Natural killer cell (primary cell): ENCODE measurements around the gene TMEM178A. TPM values are rescaled to one million over a fixed set of nuclear protein-coding genes. Genes with fewer than 3 reads are reported as not detected.

ENCODE experiments used
- ATAC-seq, 3 donors: fragments of 150-1000 bp in 2 of 3; fragments of 200-7000 bp in 1 of 3; cut with Tn5 transposase; 1 replicate in 1 of 3; 2 replicates in 2 of 3; pipeline ENCODE4 v1.10.0; 2021; ENCODE audit warnings: mild to moderate bottlenecking in 2 of 3, moderate library complexity in 2 of 3
- DNase-seq, 2 donors: peaks; one replicate each; pipeline versions ENCODE4 v3.0.0 to v3.0.0-alpha.2; 2013 to 2021; ENCODE audit warnings: mixed read lengths in 1 of 2
- H3K27ac ChIP-seq: one replicate; pipeline ENCODE4 v1.5.1; 2013; ENCODE audit warnings: mild to moderate bottlenecking, low read length
- H3K27me3 ChIP-seq: one replicate; pipeline ENCODE4 v1.6.1; 2013; ENCODE audit warnings: low read length; ENCODE audit not compliant: control insufficient read depth, insufficient read depth
- H3K36me3 ChIP-seq: one replicate; pipeline ENCODE4 v1.6.1; 2013; ENCODE audit warnings: low read length; ENCODE audit not compliant: control insufficient read depth, insufficient read depth
- H3K4me1 ChIP-seq: one replicate; pipeline ENCODE4 v1.6.1; 2013; ENCODE audit warnings: low read length; ENCODE audit not compliant: control insufficient read depth, insufficient read depth
- H3K4me3 ChIP-seq: one replicate; pipeline ENCODE4 v1.5.1; 2013; ENCODE audit warnings: low read length
- H3K9me3 ChIP-seq: one replicate; pipeline ENCODE4 v1.6.1; 2013; ENCODE audit warnings: low read length; ENCODE audit not compliant: control insufficient read depth, insufficient read depth
- H3K27ac Mint-ChIP-seq, 2 donors: one replicate each; pipeline ENCODE4 v1.8.0; 2022; ENCODE audit warnings: mild to moderate bottlenecking in 2 of 2, mixed read lengths in 2 of 2, moderate library complexity in 1 of 2
- H3K27me3 Mint-ChIP-seq, 2 donors: one replicate each; pipeline ENCODE4 v1.8.0; 2022; ENCODE audit warnings: low read depth in 2 of 2, mixed read lengths in 2 of 2
- H3K36me3 Mint-ChIP-seq: one replicate; pipeline ENCODE4 v1.8.0; 2022; ENCODE audit warnings: mixed read lengths
- H3K4me1 Mint-ChIP-seq, 2 donors: one replicate each; pipeline ENCODE4 v1.8.0; 2022; ENCODE audit warnings: mixed read lengths in 2 of 2
- H3K4me3 Mint-ChIP-seq: one replicate; pipeline ENCODE4 v1.8.0; 2022; ENCODE audit warnings: mild to moderate bottlenecking, moderate library complexity, mixed read lengths
- H3K9me3 Mint-ChIP-seq, 2 donors: one replicate each; pipeline ENCODE4 v1.8.0; 2022; ENCODE audit warnings: mixed read lengths in 2 of 2
- CTCF ChIP-seq: fragments of 200-600 bp; IDR thresholded peaks from one replicate; pipeline ENCODE4 v1.8.0; 2022; ENCODE audit warnings: antibody characterized with exemption
- WGBS: methylation state at CpG from one replicate; pipeline ENCODE4 v1.1.7; 2013; ENCODE audit warnings: missing lambda C conversion rate; ENCODE audit not compliant: insufficient coverage; 5-methylcytosine and 5-hydroxymethylcytosine counted together
- intact Hi-C: fragments of 100-400 bp; cut with micrococcal nuclease; formaldehyde crosslinking; loops from one replicate; pipeline ENCODE4 v1.14.2; 2022
- total RNA-seq, 4 donors: library from RNA; stranded (reverse); fragments of 120-200 nt in 1 of 4; gene quantifications; one replicate each; pipeline versions ENCODE4 v1.2.3 to v1.2.4, GENCODE V29; 2013 to 2022

The TMEM178A gene
- total RNA-seq, 3 donors from 2014 or later (not counting 1 experiment from before 2014, with no cell fraction given): 0.21 TPM; not detected in 2

GRCh38 chr2:39631718-39632117 is 34.0 kb upstream of the TMEM178A start:
- no peak overlapping the region for H3K27ac ChIP-seq
- H3K4me3 ChIP-seq: no peak overlapping the region
- intact Hi-C loops: no loop called here
- DNase-seq (no peak), ATAC-seq (no peak)
- Mint-ChIP-seq H3K36me3 (no peaks in the 10 kb centered on the region), H3K4me3 (no peak overlapping the region), H3K27me3 (peaks cover 0 to 2% of the 10 kb centered on the region in 2 donors), H3K27ac (no peak overlapping the region), H3K9me3 (peaks cover 0 to 2% of the 10 kb centered on the region in 2 donors), H3K4me1 (no peaks in the 10 kb centered on the region)
- no peaks in the 10 kb centered on the region for H3K36me3 ChIP-seq
- WGBS: 15% methylated on average over 3 of the region's 3 CpGs
- H3K27me3 ChIP-seq: no peaks in the 10 kb centered on the region
- H3K4me1 ChIP-seq: no peaks in the 10 kb centered on the region
- no peak for TF ChIP-seq CTCF
- no peaks in the 10 kb centered on the region for H3K9me3 ChIP-seq

DNA sequence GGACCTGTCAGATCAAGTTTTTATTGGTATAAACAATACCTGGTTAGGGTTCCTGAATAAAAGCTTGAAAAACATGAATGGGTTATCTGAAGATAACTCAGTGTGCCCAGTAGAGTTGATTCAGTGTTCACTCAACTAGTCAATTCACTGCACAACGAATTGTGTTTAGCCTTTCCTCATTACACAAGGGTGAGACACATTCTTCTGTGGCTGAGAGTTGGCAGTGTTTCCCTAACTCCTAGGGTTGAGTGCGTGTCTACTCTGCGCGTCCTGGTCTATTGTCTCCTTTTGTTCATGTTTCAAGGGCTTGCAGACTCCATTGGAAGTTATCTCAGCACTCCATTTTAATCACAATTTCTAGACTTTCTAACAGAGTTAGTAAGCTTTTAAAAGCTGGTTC is 32.8 kb upstream of the TMEM178A start:
- DNase-seq (no peak), ATAC-seq (no peak)
- intact Hi-C loops: no loop called here
- Mint-ChIP-seq H3K4me1 (no peaks in the 10 kb centered on the region), H3K36me3 (no peaks in the 10 kb centered on the region), H3K9me3 (peaks cover 0 to 2% of the 10 kb centered on the region in 2 donors), H3K27ac (no peak overlapping the region), H3K27me3 (peaks cover 0 to 2% of the 10 kb centered on the region in 2 donors), H3K4me3 (no peak overlapping the region)
- TF ChIP-seq CTCF: no peak
- Histone ChIP-seq H3K9me3 (no peaks in the 10 kb centered on the region), H3K36me3 (no peaks in the 10 kb centered on the region), H3K27me3 (no peaks in the 10 kb centered on the region), H3K27ac (no peak overlapping the region), H3K4me1 (no peaks in the 10 kb centered on the region), H3K4me3 (no peak overlapping the region)
- 92% methylated on average over 4 of the region's 4 CpGs for WGBS

GRCh38 chr2:39636306-39636705 is 29.4 kb upstream of the TMEM178A start:
- ATAC-seq (no peak), DNase-seq (no peak)
- H3K27me3 ChIP-seq: no peaks in the 10 kb centered on the region
- TF ChIP-seq CTCF: no peak
- WGBS: 92% methylated on average over 2 of the region's 3 CpGs
- intact Hi-C loops: no loop called here
- Mint-ChIP-seq H3K4me1 (no peaks in the 10 kb centered on the region), H3K9me3 (peaks cover 0 to 2% of the 10 kb centered on the region in 2 donors), H3K27ac (no peak overlapping the region), H3K36me3 (no peaks in the 10 kb centered on the region), H3K27me3 (peaks cover 0 to 2% of the 10 kb centered on the region in 2 donors), H3K4me3 (no peak overlapping the region)
- no peaks in the 10 kb centered on the region for H3K4me1 ChIP-seq
- H3K36me3 ChIP-seq: no peaks in the 10 kb centered on the region
- no peaks in the 10 kb centered on the region for H3K9me3 ChIP-seq
- H3K27ac ChIP-seq: no peak overlapping the region
- H3K4me3 ChIP-seq: no peak overlapping the region

- intact Hi-C loops: no loop called here
- no peaks in the 10 kb centered on the region for H3K4me1 Mint-ChIP-seq
- ATAC-seq (no peak), DNase-seq (no peak)
- Histone ChIP-seq H3K36me3 (no peaks in the 10 kb centered on the region), H3K4me3 (no peak overlapping the region), H3K9me3 (no peaks in the 10 kb centered on the region), H3K4me1 (no peaks in the 10 kb centered on the region), H3K27ac (no peak overlapping the region), H3K27me3 (no peaks in the 10 kb centered on the region)
- H3K36me3 Mint-ChIP-seq: no peaks in the 10 kb centered on the region
- TF ChIP-seq CTCF: no peak
- peaks cover 0 to 2% of the 10 kb centered on the region in 2 donors for H3K9me3 Mint-ChIP-seq
- no peak overlapping the region for H3K27ac Mint-ChIP-seq
- 74% methylated on average over 3 of the region's 3 CpGs for WGBS
- H3K4me3 Mint-ChIP-seq: no peak overlapping the region
- H3K27me3 Mint-ChIP-seq: peaks cover 0 to 2% of the 10 kb centered on the region in 2 donors
Measured at GRCh38 chr2:39638581-39638980, 27.1 kb upstream of the TMEM178A start.
